ENCODE data around the gene SETD7. TPM values are rescaled to one million over a fixed set of nuclear protein-coding genes. Genes with fewer than 3 reads are reported as not detected.
A peak's percentile ranks its signal among the peaks of the same experiment; 100 is the strongest.

The SETD7 gene
- total RNA-seq, 6 donors from 2014 or later, result 17.8 to 45.6 (median 34.0) TPM

- TF ChIP-seq EP300 (IDR thresholded peaks at IDR 0.05) (no peak), POLR2A (IDR thresholded peaks at IDR 0.05) (no peak), CTCF (IDR thresholded peaks at IDR 0.05) (no peak), POLR2AphosphoS5 (IDR thresholded peaks at IDR 0.05) (no peak)
- Histone ChIP-seq H3K27ac (peak overlapping the region in 1 of 4 donors; percentile 48), H3K4me3 (no peak overlapping the region), H3K9me3 (no peaks in the 10 kb centered on the region), H3K36me3 (no peaks in the 10 kb centered on the region), H3K27me3 (no peaks in the 10 kb centered on the region), H3K4me1 (peaks cover 0 to 4% (median 0%) of the 10 kb centered on the region in 4 donors)
- 66 to 85% methylated on average over 3 of the region's 3 CpGs for WGBS, 2 donors
- ATAC-seq (ENCODE audit: low FRiP score in 2 of 2) (peak in 1 of 2 donors; percentile 86), DNase-seq (no peak)
These were observed 40.1 kb upstream of the SETD7 start for GRCh38 chr4:139596034-139596683.

GRCh38 chr4:139594591-139595185, 38.7 kb upstream of the SETD7 start:
- Histone ChIP-seq H3K36me3 (no peaks in the 10 kb centered on the region), H3K27me3 (no peaks in the 10 kb centered on the region), H3K4me3 (no peak overlapping the region), H3K9me3 (no peaks in the 10 kb centered on the region), H3K27ac (no peak overlapping the region), H3K4me1 (peaks cover 0 to 4% (median 0%) of the 10 kb centered on the region in 4 donors)
- no peak for ATAC-seq (ENCODE audit: low FRiP score in 2 of 2)
- WGBS, 2 donors, result 84 to 90% methylated on average over 5 of the region's 5 CpGs
- TF ChIP-seq POLR2A (IDR thresholded peaks at IDR 0.05) (no peak), CTCF (IDR thresholded peaks at IDR 0.05) (no peak), POLR2AphosphoS5 (IDR thresholded peaks at IDR 0.05) (no peak), EP300 (IDR thresholded peaks at IDR 0.05) (no peak)
- DNase-seq, result no peak

- WGBS, 2 donors, result 71 to 72% methylated on average over 4 of the region's 4 CpGs
- TF ChIP-seq POLR2A (IDR thresholded peaks at IDR 0.05) (no peak), CTCF (IDR thresholded peaks at IDR 0.05) (no peak), POLR2AphosphoS5 (IDR thresholded peaks at IDR 0.05) (no peak), EP300 (IDR thresholded peaks at IDR 0.05) (no peak)
- Histone ChIP-seq H3K27me3 (no peaks in the 10 kb centered on the region), H3K4me3 (no peak overlapping the region), H3K36me3 (no peaks in the 10 kb centered on the region), H3K27ac (no peak overlapping the region), H3K4me1 (peaks cover 0 to 4% (median 0%) of the 10 kb centered on the region in 4 donors), H3K9me3 (no peaks in the 10 kb centered on the region)
- ATAC-seq (ENCODE audit: low FRiP score in 2 of 2) (peak in 1 of 2 donors; percentile 74), DNase-seq (no peak)
These were observed 37.1 kb upstream of the SETD7 start for GRCh38 chr4:139593091-139593564.

GRCh38 chr4:139589336-139590018, 33.5 kb upstream of the SETD7 start:
- H3K27ac ChIP-seq, result no peak overlapping the region
- ATAC-seq (ENCODE audit: low FRiP score in 2 of 2), result peak in 1 of 2 donors; percentile 76
- H3K36me3 ChIP-seq, result no peaks in the 10 kb centered on the region
- no peak overlapping the region for H3K4me3 ChIP-seq
- 90 to 100% methylated on average over 1 of the region's 1 CpG for WGBS, 2 donors
- DNase-seq, result no peak
- TF ChIP-seq EP300 (IDR thresholded peaks at IDR 0.05), result no peak
- TF ChIP-seq CTCF (IDR thresholded peaks at IDR 0.05), result no peak
- no peak for TF ChIP-seq POLR2A (IDR thresholded peaks at IDR 0.05)
- TF ChIP-seq POLR2AphosphoS5 (IDR thresholded peaks at IDR 0.05), result no peak
- H3K4me1 ChIP-seq, result no peaks in the 10 kb centered on the region
- no peaks in the 10 kb centered on the region for H3K9me3 ChIP-seq
- H3K27me3 ChIP-seq, result no peaks in the 10 kb centered on the region
